Esophagus squamous epithelium (tissue), 5 donors: ENCODE data around the gene SELENOK. TPM values are rescaled to one million over a fixed set of nuclear protein-coding genes. Genes with fewer than 3 reads are reported as not detected.

Experiments
- DNase-seq: peaks from one replicate; lab custom pipeline; 2025; lab: John Stamatoyannopoulos, UW
- H3K27ac ChIP-seq, 4 donors: fragments of 200-600 bp; sonication (generic); one replicate each; pipeline ENCODE4 v1.5.1; 2016 to 2019; ENCODE audit warnings: mild to moderate bottlenecking in 1 of 4
- H3K27me3 ChIP-seq, 4 donors: fragments of 200-600 bp; sonication (generic); 1 replicate in 3 of 4; 2 replicates in 1 of 4; pipeline versions ENCODE4 v1.5.1 to v1.6.0; 2017 to 2021; ENCODE audit warnings: antibody characterized with exemption in 1 of 4
- H3K36me3 ChIP-seq, 3 donors: fragments of 200-600 bp; sonication (generic); one replicate each; pipeline ENCODE4 v1.5.1; 2016 to 2019
- H3K4me1 ChIP-seq, 3 donors: fragments of 200-600 bp; sonication (generic); one replicate each; pipeline ENCODE4 v1.5.1; 2017 to 2019
- H3K4me3 ChIP-seq, 4 donors: fragments of 200-600 bp; sonication (generic); 1 replicate in 3 of 4; 2 replicates in 1 of 4; pipeline ENCODE4 v1.5.1; 2016 to 2019; ENCODE audit warnings: mild to moderate bottlenecking in 2 of 4, moderate library complexity in 1 of 4
- H3K9me3 ChIP-seq, 3 donors: fragments of 200-600 bp; sonication (generic); one replicate each; pipeline ENCODE4 v1.5.1; 2016 to 2019
- POLR2A ChIP-seq, 4 donors: fragments of 450-650 bp; IDR thresholded peaks; one replicate each; pipeline ENCODE4 v1.6.1; 2017; ENCODE audit warnings: antibody characterized with exemption in 4 of 4, mild to moderate bottlenecking in 4 of 4, moderate library complexity in 3 of 4
- WGBS, 2 donors: methylation state at CpG; one replicate each; pipeline ENCODE4 v1.1.5; 2018; 5-methylcytosine and 5-hydroxymethylcytosine counted together
- intact Hi-C: fragments of 100-400 bp; cut with DNase I; formaldehyde crosslinking; loops from one replicate; pipeline ENCODE4 v1.15.0; 2022
- total RNA-seq, 4 donors: library from RNA; depleted of rRNA; stranded (reverse); fragments of >200 nt; gene quantifications; one replicate each; pipeline ENCODE4 v1.1.0, GENCODE V29; 2016
- TF ChIP-seq, protein P1 (sequence below), 6 experiments: fragments of 450-650 bp in 4 of 6; fragments of 200-600 bp in 2 of 6; sonication (generic) in 2 of 6; IDR thresholded peaks; one replicate each; pipeline ENCODE4 v1.5.1; 2016 to 2019; ENCODE audit warnings: antibody characterized with exemption in 6 of 6, mild to moderate bottlenecking in 4 of 6, moderate library complexity in 4 of 6
- donor health status: DM: yes; HTN: yes; CAD: no.

Gene SELENOK
- total RNA-seq, 4 donors from 2014 or later: 16.4 to 36.2 (median 27.2) TPM

DNA sequence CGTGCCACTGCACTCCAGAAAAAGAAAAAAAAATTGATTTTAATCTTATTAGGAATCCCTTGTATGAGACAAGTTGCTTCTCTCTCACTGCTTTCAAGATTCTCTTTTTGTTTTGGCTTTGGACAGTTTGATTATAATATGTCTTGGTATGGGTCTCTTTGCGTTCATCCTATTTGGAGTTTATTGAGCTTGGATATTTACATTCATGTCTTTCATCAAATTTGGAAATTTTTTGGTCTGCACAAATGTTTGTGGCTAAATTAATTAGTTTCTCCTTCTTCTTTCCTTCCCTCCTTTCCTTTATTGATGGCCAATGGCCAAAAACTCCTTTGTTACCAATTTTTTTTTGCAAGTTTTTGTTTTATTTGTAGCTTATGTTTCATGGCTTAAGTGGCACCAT lies 28.1 kb upstream of the SELENOK start:
- Histone ChIP-seq H3K27me3 (peaks cover 0 to 29% (median 0%) of the 10 kb centered on the region in 4 donors), H3K4me3 (no peak overlapping the region), H3K9me3 (peaks cover 0 to 4% (median 0%) of the 10 kb centered on the region in 3 donors), H3K27ac (no peak overlapping the region), H3K4me1 (no peaks in the 10 kb centered on the region), H3K36me3 (no peaks in the 10 kb centered on the region)
- intact Hi-C loops: no loop called here
- no peak for DNase-seq
- 91 to 92% methylated on average over 2 of the region's 2 CpGs for WGBS, 2 donors
- TF ChIP-seq POLR2A (IDR thresholded peaks at IDR 0.05): no peak
- TF ChIP-seq, protein P1, sequence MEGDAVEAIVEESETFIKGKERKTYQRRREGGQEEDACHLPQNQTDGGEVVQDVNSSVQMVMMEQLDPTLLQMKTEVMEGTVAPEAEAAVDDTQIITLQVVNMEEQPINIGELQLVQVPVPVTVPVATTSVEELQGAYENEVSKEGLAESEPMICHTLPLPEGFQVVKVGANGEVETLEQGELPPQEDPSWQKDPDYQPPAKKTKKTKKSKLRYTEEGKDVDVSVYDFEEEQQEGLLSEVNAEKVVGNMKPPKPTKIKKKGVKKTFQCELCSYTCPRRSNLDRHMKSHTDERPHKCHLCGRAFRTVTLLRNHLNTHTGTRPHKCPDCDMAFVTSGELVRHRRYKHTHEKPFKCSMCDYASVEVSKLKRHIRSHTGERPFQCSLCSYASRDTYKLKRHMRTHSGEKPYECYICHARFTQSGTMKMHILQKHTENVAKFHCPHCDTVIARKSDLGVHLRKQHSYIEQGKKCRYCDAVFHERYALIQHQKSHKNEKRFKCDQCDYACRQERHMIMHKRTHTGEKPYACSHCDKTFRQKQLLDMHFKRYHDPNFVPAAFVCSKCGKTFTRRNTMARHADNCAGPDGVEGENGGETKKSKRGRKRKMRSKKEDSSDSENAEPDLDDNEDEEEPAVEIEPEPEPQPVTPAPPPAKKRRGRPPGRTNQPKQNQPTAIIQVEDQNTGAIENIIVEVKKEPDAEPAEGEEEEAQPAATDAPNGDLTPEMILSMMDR (IDR thresholded peaks at IDR 0.05): no peak

DNA sequence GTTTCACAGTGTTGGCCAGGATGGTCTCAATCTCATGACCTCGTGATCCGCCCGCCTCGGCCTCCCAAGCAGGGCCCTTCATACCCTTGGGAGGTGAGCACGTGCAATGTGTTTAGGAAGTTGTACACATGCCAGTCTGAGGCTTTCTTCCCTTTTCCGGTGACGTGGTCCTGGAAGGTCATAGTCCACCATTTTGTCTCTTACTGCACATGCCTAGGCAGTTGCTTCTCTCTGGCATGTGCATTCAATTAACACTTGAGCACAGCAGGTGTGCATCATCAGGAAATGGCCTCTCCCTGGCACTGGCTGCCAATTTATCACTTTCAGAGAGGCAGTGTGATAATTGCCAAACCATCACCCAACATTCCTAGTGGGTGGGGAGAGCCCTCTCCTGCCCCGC lies 21.7 kb upstream of the SELENOK start:
- intact Hi-C loops: no loop called here
- WGBS, 2 donors: 76 to 84% methylated on average over 4 to 6 of the region's 8 CpGs
- Histone ChIP-seq H3K27ac (no peak overlapping the region), H3K4me3 (no peak overlapping the region), H3K9me3 (no peaks in the 10 kb centered on the region), H3K4me1 (no peaks in the 10 kb centered on the region), H3K36me3 (no peaks in the 10 kb centered on the region), H3K27me3 (peaks cover 0 to 58% (median 0%) of the 10 kb centered on the region in 4 donors)
- no peak for DNase-seq
- TF ChIP-seq, protein P1 (IDR thresholded peaks at IDR 0.05): no peak

DNA sequence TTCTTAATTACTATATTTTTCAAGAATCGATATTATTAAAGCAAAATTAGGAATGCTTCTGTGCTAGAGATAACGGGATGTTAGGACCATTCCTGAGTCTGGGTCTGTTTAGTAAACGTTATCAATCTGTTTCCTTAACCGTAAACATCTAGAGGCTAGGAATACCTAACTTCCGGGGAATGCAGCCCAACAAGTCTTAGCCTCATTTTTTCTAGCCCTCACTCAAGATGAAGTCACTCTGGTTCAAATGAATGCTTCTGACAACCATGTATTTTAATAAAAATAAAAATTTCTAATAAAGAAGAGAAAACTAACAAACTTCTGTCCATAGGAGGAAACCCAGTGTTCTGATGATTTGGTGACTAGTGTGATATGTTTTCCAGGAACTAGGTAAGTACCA lies 11.1 kb upstream of the SELENOK start:
- no peak overlapping the region for H3K4me3 ChIP-seq
- no peaks in the 10 kb centered on the region for H3K9me3 ChIP-seq
- WGBS, 2 donors: 50 to 63% methylated on average over 5 of the region's 5 CpGs
- no peak for TF ChIP-seq POLR2A (IDR thresholded peaks at IDR 0.05)
- TF ChIP-seq, protein P1 (IDR thresholded peaks at IDR 0.05): no peak
- H3K27me3 ChIP-seq: peaks cover 0 to 49% (median 0%) of the 10 kb centered on the region in 4 donors
- H3K27ac ChIP-seq: no peak overlapping the region
- no peak for DNase-seq
- H3K4me1 ChIP-seq: no peaks in the 10 kb centered on the region
- no peaks in the 10 kb centered on the region for H3K36me3 ChIP-seq
- intact Hi-C loops: no loop called here

DNA sequence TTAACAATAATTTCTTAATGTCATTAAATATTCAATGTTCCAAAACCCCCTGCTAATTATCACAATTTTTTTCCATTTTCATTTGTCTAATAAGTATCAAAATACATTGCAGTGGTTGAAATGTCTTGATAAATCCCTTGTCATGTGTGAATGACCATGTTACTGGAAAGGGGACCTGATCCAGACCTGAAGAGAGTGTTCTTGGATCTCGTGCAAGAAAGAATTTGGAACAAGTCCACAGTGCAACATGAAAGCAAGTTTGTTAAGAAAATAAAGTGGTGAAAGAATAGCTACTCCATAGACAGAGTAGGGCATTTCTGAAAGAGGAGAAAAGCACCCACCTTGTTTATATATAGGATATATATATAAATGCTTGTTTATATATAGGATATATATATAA lies 10.4 kb upstream of the SELENOK start:
- no peak for TF ChIP-seq POLR2A (IDR thresholded peaks at IDR 0.05)
- TF ChIP-seq, protein P1 (IDR thresholded peaks at IDR 0.05): no peak
- no peaks in the 10 kb centered on the region for H3K4me1 ChIP-seq
- no peaks in the 10 kb centered on the region for H3K36me3 ChIP-seq
- intact Hi-C loops: no loop called here
- no peak overlapping the region for H3K27ac ChIP-seq
- no peak for DNase-seq
- no peak overlapping the region for H3K4me3 ChIP-seq
- peaks cover 0 to 56% (median 0%) of the 10 kb centered on the region in 4 donors for H3K27me3 ChIP-seq
- H3K9me3 ChIP-seq: no peaks in the 10 kb centered on the region
- WGBS, 2 donors: 19 to 20% methylated on average over 1 of the region's 1 CpG

DNA sequence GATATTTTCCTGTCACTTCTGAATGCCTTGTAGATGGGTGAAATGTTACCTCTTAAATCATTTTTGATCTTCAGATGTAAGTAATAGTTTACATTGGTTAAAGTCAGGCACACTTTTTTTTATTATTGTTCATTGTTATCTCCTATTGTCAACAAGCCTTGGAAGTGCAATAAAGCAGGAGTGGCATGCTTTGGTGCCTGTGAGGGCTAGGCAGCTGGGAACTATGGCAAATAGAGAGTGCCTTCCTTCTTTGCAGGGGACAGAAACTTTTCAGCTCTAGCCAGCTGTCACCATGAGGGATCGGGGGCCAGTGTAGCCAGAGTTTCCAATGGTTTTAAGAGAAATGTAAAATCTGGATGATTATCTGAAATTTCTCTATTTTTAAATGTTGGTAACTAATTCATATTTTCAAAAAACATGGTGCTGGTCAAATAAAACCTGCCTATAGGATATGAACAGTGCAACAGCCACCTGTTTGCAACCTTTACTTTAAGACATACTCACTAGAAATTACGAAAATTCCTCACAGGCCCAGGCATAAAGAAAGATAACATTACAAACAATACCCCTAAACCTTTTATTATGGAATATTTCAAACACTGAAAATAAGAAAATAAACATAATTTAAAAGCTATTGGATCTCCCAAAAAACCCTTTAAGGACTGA lies 9.1 kb upstream of the SELENOK start:
- intact Hi-C loops: no loop called here
- no peak for TF ChIP-seq POLR2A (IDR thresholded peaks at IDR 0.05)
- TF ChIP-seq, protein P1 (IDR thresholded peaks at IDR 0.05): no peak

More for the DNA sequence above, 9.1 kb upstream of the SELENOK start:
- H3K27ac ChIP-seq: no peak overlapping the region
- no peak overlapping the region for H3K4me3 ChIP-seq
- H3K4me1 ChIP-seq: no peaks in the 10 kb centered on the region
- H3K9me3 ChIP-seq: no peaks in the 10 kb centered on the region
- DNase-seq: no peak
- no peaks in the 10 kb centered on the region for H3K36me3 ChIP-seq
- peaks cover 0 to 52% (median 0%) of the 10 kb centered on the region in 4 donors for H3K27me3 ChIP-seq
- 77 to 81% methylated on average over 2 of the region's 2 CpGs for WGBS, 2 donors
